Measurements from ENCODE around the gene NOL7. TPM values are rescaled to one million over a fixed set of nuclear protein-coding genes. Genes with fewer than 3 reads are reported as not detected.

NOL7 gene
- total RNA-seq: 76.8 and 81.1 TPM in 2 replicates

GRCh38 chr6:13614926-13615791 lies at the start of gene NOL7:
TSS of gene NOL7 (plus strand) at chr6:13615335. CDS start at chr6:13615359, 24 bp downstream.
- peak; percentile 94 for DNase-seq (ENCODE audit: low read depth)

GRCh38 chr6:13565921-13566320 lies 49.2 kb upstream of the NOL7 start:
- DNase-seq (ENCODE audit: low read depth): no peak

- DNase-seq (ENCODE audit: low read depth): no peak
Measured at GRCh38 chr6:13566500-13566899, 48.6 kb upstream of the NOL7 start.

- DNase-seq (ENCODE audit: low read depth): no peak
Measured at GRCh38 chr6:13568970-13569369, 46.2 kb upstream of the NOL7 start.

GRCh38 chr6:13572240-13572639 lies 42.9 kb upstream of the NOL7 start:
- no peak for DNase-seq (ENCODE audit: low read depth)

GRCh38 chr6:13572951-13573654 lies 42.0 kb upstream of the NOL7 start:
- DNase-seq (ENCODE audit: low read depth): no peak

GRCh38 chr6:13573669-13574110 lies 41.4 kb upstream of the NOL7 start:
- peak; percentile 45 for DNase-seq (ENCODE audit: low read depth)

- DNase-seq (ENCODE audit: low read depth): peak; percentile 82
Measured at GRCh38 chr6:13574149-13574570, 41.0 kb upstream of the NOL7 start.

- peak; percentile 77 for DNase-seq (ENCODE audit: low read depth)
Measured at GRCh38 chr6:13574571-13575376, 40.4 kb upstream of the NOL7 start, which contains the start of gene SIRT5. TSS of gene SIRT5 (plus strand) at chr6:13574601. CDS start at chr6:13584111, 9,510 bp downstream.

GRCh38 chr6:13575377-13575775 lies 39.8 kb upstream of the NOL7 start:
- no peak for DNase-seq (ENCODE audit: low read depth)

GRCh38 chr6:13576017-13576416 lies 39.1 kb upstream of the NOL7 start:
- no peak for DNase-seq (ENCODE audit: low read depth)

- no peak for DNase-seq (ENCODE audit: low read depth)
Measured at GRCh38 chr6:13577926-13578325, 37.2 kb upstream of the NOL7 start.

- DNase-seq (ENCODE audit: low read depth): no peak
Measured at GRCh38 chr6:13579911-13580310, 35.2 kb upstream of the NOL7 start.

GRCh38 chr6:13581700-13582229 lies 33.4 kb upstream of the NOL7 start:
- DNase-seq (ENCODE audit: low read depth): no peak

GRCh38 chr6:13586603-13587542 lies 28.3 kb upstream of the NOL7 start:
- DNase-seq (ENCODE audit: low read depth): no peak

- DNase-seq (ENCODE audit: low read depth): no peak
Measured at GRCh38 chr6:13589801-13590200, 25.3 kb upstream of the NOL7 start.

- no peak for DNase-seq (ENCODE audit: low read depth)
Measured at GRCh38 chr6:13590574-13591153, 24.5 kb upstream of the NOL7 start.

GRCh38 chr6:13591205-13591921 lies 23.8 kb upstream of the NOL7 start:
- DNase-seq (ENCODE audit: low read depth): no peak

GRCh38 chr6:13593103-13593502 lies 22.0 kb upstream of the NOL7 start:
- DNase-seq (ENCODE audit: low read depth): no peak

- no peak for DNase-seq (ENCODE audit: low read depth)
Measured at GRCh38 chr6:13593720-13594119, 21.4 kb upstream of the NOL7 start.

Measured in renal cortical epithelial cell (primary cell).